K562 (cell line): ENCODE measurements around the gene ARID3A.

ENCODE experiments used
- CTCF ChIP-seq, 3 experiments: IDR thresholded peaks in 2 of 3; conservative IDR thresholded peaks in 1 of 3; 2 replicates each; pipeline ENCODE4 v1.5.1; 2011 to 2012; ENCODE audit warnings: low read length in 3 of 3, mild to moderate bottlenecking in 3 of 3, control low read depth in 2 of 3, improper control_type of control experiment in 1 of 3, inconsistent platforms in 1 of 3, low read depth in 1 of 3, mixed read lengths in 1 of 3, moderate library complexity in 1 of 3; ENCODE audit not compliant: insufficient read depth in 2 of 3
- KDM1A ChIP-seq, 2 experiments: fragments of 450-650 bp; IDR thresholded peaks; 2 replicates each; pipeline ENCODE4 v1.6.1; 2016; ENCODE audit warnings: mild to moderate bottlenecking in 2 of 2
- POLR2A ChIP-seq: fragments of 450-650 bp; conservative IDR thresholded peaks from 2 replicates; pipeline ENCODE4 v1.6.1; 2016
- ZNF133 ChIP-seq: fragments of 250-450 bp; sonication (Bioruptor Pico); IDR thresholded peaks from 2 replicates; pipeline ENCODE4 v1.4.0; 2020; ENCODE audit warnings: mild to moderate bottlenecking

GRCh38 chr19:913080-913748, 12.6 kb upstream of the ARID3A start, which contains the start of gene R3HDM4:
- TF ChIP-seq ZNF133 (CRISPR knock-in tag), result no peak
- no peak for TF ChIP-seq KDM1A (IDR thresholded peaks at IDR 0.05)
- 0 out of 2 replicates have a peak, but pooled peaks have one; percentile 35 for TF ChIP-seq POLR2A
- TF ChIP-seq CTCF (IDR thresholded peaks at IDR 0.05 in 2 of 3, conservative IDR thresholded peaks at IDR 0.05 in 1 of 3; ENCODE audit: insufficient read depth in 2 of 3, low read depth in 1 of 3, low read length in 3 of 3), result no peak
